KBM-7 (cell line): ENCODE results near the gene STARD5.

Experiments used
- DNase-seq: peaks from one replicate; pipeline ENCODE4 v3.0.0-alpha.2; 2015
- in situ Hi-C: fragments of 300-500 bp; cut with MboI; formaldehyde crosslinking; loops from 2 replicates; pipeline ENCODE4 v1.14.3; 2020; ENCODE audit warnings: low sequenced_read_pairs, low pct_unique_long_range_greater_than_20kb, mixed read lengths

Gene STARD5

GRCh38 chr15:81281766-81282605 lies 42.0 kb downstream of the STARD5 start:
- in situ Hi-C loops: loop anchor here (10.0 kb wide), 1 partner anchor 113 kb away; no protein-coding TSS in a partner anchor
- no peak for DNase-seq

GRCh38 chr15:81281456-81281735 lies 42.5 kb downstream of the STARD5 start:
- in situ Hi-C loops: loop anchor here (10.0 kb wide), 1 partner anchor 113 kb away; no protein-coding TSS in a partner anchor
- DNase-seq: no peak

- DNase-seq: no peak
- in situ Hi-C loops: loop anchor here (10.0 kb wide), 1 partner anchor 114 kb away; no protein-coding TSS in a partner anchor
Measured at GRCh38 chr15:81280696-81281455, 43.1 kb downstream of the STARD5 start.

GRCh38 chr15:81279621-81280485 lies 44.1 kb downstream of the STARD5 start:
- DNase-seq: no peak
- in situ Hi-C loops: loop anchor here (10.0 kb wide), 1 partner anchor 115 kb away; no protein-coding TSS in a partner anchor

- DNase-seq: no peak
- in situ Hi-C loops: no loop called here
Measured at GRCh38 chr15:81278306-81279029, 45.5 kb downstream of the STARD5 start.

GRCh38 chr15:81277851-81278250 lies 46.1 kb downstream of the STARD5 start:
- in situ Hi-C loops: no loop called here
- no peak for DNase-seq

GRCh38 chr15:81276967-81277366 lies 47.0 kb downstream of the STARD5 start:
- no peak for DNase-seq
- in situ Hi-C loops: no loop called here

- in situ Hi-C loops: no loop called here
- no peak for DNase-seq
Measured at GRCh38 chr15:81275711-81276392, 48.1 kb downstream of the STARD5 start.

- DNase-seq: peak; percentile 94
- in situ Hi-C loops: no loop called here
Measured at GRCh38 chr15:81274931-81275707, 48.8 kb downstream of the STARD5 start.

GRCh38 chr15:81274255-81274654 lies 49.7 kb downstream of the STARD5 start:
- in situ Hi-C loops: no loop called here
- no peak for DNase-seq

- in situ Hi-C loops: no loop called here
- no peak for DNase-seq
Measured at GRCh38 chr15:81273855-81274254, 50.1 kb downstream of the STARD5 start.

GRCh38 chr15:81273200-81273599 lies 50.7 kb downstream of the STARD5 start:
- DNase-seq: no peak
- in situ Hi-C loops: no loop called here

GRCh38 chr15:81271761-81272644 lies 51.9 kb downstream of the STARD5 start:
- in situ Hi-C loops: no loop called here
- DNase-seq: no peak

- no peak for DNase-seq
- in situ Hi-C loops: no loop called here
Measured at GRCh38 chr15:81270781-81271491, 53.0 kb downstream of the STARD5 start.

GRCh38 chr15:81270188-81270587 lies 53.8 kb downstream of the STARD5 start:
- DNase-seq: no peak
- in situ Hi-C loops: no loop called here
